ENCODE measurements around the gene C1QTNF6. TPM values are rescaled to one million over a fixed set of nuclear protein-coding genes. Genes with fewer than 3 reads are reported as not detected.

The C1QTNF6 gene
- total and polyA plus RNA-seq, 8 donors = 1.2 to 10.9 (median 3.0) TPM

DNA sequence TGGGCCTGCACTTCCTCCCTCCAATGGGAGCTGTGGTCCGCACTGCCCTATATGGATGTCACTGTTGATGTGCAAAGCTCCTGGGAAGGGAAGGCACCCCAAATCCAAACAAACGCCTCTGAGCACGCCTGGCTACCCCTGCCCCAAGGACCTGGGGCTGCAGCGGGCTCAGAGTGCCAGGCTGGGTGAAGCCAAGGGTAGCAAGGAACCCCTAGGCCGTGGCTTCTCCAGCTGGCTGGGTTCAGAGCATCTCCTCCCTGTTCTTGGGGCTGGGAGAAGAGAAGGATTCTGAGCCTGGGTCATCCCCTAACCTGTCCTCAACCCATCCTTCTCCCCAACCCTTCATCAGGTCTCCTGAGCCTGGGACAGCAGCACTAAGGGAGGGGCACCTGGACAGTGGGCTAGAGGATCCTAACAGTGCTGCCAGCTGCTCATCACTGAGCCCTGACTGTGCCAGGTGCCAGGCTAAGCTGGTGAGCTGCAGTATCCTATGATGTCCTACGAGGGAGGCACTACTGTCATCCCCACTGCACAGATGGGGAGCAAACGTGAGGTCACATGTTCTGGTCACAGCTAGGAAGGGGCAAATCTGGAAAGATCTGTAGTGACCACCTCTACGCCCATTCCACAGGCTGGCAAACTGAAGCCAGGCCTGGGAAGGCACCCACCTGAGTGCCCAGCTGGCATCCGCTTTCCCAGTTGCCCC is 21.2 kb upstream of the C1QTNF6 start:
- Histone ChIP-seq H3K4me3 (no peak overlapping the region), H3K9me3 (no peaks in the 10 kb centered on the region), H3K27ac (no peak overlapping the region), H3K36me3 (no peaks in the 10 kb centered on the region), H3K27me3 (no peaks in the 10 kb centered on the region), H3K4me1 (no peaks in the 10 kb centered on the region)
- TF ChIP-seq, protein P1, sequence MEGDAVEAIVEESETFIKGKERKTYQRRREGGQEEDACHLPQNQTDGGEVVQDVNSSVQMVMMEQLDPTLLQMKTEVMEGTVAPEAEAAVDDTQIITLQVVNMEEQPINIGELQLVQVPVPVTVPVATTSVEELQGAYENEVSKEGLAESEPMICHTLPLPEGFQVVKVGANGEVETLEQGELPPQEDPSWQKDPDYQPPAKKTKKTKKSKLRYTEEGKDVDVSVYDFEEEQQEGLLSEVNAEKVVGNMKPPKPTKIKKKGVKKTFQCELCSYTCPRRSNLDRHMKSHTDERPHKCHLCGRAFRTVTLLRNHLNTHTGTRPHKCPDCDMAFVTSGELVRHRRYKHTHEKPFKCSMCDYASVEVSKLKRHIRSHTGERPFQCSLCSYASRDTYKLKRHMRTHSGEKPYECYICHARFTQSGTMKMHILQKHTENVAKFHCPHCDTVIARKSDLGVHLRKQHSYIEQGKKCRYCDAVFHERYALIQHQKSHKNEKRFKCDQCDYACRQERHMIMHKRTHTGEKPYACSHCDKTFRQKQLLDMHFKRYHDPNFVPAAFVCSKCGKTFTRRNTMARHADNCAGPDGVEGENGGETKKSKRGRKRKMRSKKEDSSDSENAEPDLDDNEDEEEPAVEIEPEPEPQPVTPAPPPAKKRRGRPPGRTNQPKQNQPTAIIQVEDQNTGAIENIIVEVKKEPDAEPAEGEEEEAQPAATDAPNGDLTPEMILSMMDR (IDR thresholded peaks at IDR 0.05) = no peak
- no peak for FAIRE-seq
- ATAC-seq = no peak
- 67 to 84% methylated on average over 9 of the region's 9 CpGs for WGBS, 2 donors
- DNase-seq = no peak
- intact Hi-C loops (cut with DNase I) = loop anchor here in 2 of 3 donors (10.0 kb wide), 1 partner anchor 134 kb away; no protein-coding TSS in a partner anchor

DNA sequence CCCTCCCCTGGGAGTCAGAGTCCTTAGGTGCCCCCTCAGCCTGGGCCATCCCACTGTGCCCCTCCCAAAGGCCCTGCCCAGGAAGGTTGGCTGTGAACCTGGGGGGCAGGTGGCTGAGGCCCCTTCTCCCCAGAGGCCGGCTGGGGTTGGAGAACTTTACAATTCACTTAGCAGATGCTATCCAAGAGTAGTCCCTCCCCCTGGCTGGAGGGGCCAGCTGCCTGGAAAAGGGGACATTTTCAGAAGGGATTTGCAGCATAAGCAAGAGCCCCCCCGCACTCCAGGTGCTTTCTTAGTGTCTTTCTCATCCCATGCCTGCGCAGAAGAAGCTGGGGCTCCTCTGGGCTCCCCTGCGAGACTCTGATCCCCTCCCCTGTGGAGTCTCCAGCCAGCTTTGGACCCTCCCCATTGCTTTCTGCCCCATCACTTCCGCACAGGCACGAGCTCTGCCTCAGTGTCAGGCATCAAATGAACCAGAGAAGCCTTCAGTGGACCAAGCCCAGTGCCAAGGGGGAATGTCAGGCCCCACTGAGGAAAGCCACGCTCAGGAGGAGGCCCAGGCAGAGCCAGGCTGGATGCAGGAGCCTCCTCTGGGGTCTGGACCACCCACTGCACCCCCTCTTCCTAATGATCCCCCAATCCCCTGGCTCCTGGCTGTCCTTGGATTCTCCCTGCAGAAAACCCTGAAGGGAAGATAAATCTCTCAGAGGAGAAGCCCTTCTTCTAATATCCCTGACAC is 20.5 kb upstream of the C1QTNF6 start:
- ATAC-seq (no peak), DNase-seq (no peak), FAIRE-seq (no peak)
- Histone ChIP-seq H3K36me3 (no peaks in the 10 kb centered on the region), H3K9me3 (no peaks in the 10 kb centered on the region), H3K27ac (no peak overlapping the region), H3K27me3 (no peaks in the 10 kb centered on the region), H3K4me1 (no peaks in the 10 kb centered on the region), H3K4me3 (no peak overlapping the region)
- 75 to 82% methylated on average over 6 to 7 of the region's 7 CpGs for WGBS, 2 donors
- TF ChIP-seq, protein P1 (IDR thresholded peaks at IDR 0.05) = no peak
- intact Hi-C loops (cut with DNase I) = loop anchor here in 2 of 3 donors (10.0 kb wide), 1 partner anchor 134 kb away; no protein-coding TSS in a partner anchor

DNA sequence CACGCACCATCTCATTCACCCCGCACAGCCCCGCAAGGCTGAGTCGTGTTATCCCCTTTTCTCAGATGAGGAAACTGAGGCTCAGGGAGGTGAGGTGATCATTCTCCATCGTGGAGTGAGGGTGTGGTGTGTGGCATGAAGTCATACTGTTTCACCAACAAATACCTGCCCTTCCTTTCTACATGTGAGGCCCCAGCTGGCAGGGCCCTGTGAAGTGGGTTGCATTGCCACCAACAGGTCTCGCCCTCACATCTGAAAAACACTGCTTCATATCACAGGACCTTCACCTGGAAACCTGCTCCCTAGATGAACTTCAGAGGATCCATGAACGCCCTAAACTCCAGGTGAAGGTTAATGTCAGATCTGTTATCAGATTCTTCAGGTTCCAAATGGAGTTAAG is 19.9 kb upstream of the C1QTNF6 start:
- Histone ChIP-seq H3K27me3 (no peaks in the 10 kb centered on the region), H3K4me1 (no peaks in the 10 kb centered on the region), H3K27ac (no peak overlapping the region), H3K36me3 (no peaks in the 10 kb centered on the region), H3K4me3 (no peak overlapping the region), H3K9me3 (no peaks in the 10 kb centered on the region)
- TF ChIP-seq, protein P1 (IDR thresholded peaks at IDR 0.05) = no peak
- ATAC-seq (no peak), FAIRE-seq (no peak), DNase-seq (no peak)
- whole genome bisulfite sequencing, 2 donors = 78 to 80% methylated on average over 7 of the region's 7 CpGs
- intact Hi-C loops (cut with DNase I) = loop anchor here in 2 of 3 donors (10.0 kb wide), 1 partner anchor 133 kb away; no protein-coding TSS in a partner anchor

DNA sequence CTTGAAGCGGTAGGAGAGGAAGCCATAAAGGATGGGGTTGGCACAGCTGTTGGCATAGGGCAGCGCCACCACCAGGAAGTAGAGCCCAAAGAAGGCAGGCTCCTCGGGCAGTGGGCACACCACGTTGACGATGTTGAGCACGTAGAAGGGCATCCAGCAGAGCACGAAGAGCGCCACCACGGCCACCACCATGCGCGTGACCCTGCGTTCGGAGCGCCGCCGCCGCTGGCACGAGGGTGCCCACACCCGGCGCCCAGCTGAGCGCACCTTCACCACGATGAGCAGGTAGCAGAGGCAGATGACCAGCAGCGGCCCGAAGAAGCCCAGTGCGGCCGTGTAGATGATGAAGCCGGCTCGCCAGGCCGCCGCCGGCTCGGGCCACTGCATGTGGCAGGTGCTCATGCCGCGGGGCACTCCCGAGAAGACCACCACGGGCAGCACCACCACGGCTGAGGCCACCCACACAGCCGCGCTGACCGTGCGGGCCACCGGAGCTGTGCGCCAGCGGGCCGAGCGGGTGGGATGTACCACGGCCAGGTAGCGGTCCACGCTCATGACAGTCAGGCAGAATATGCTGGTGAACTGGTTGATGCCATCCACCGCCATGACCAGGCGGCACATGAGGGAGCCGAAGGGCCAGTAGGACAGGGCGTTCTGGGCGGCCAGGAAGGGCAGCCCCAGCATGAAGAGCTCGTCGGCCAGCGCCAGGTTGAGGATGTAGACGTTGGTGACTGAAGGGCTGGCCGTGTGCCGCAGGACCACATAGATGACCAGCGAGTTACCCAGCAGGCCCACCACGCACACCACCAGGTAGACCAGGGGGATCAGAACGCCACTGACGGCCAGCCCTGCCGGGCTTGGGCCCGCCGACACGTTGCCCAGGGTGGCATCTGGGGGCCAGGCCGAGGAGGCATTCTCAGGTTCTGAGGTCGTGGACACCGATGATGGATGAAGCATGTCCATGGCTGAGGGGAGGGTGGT is 19.1 kb upstream of the C1QTNF6 start:
- TF ChIP-seq, protein P1 (IDR thresholded peaks at IDR 0.05) = no peak
- DNase-seq = no peak
- no peaks in the 10 kb centered on the region for H3K36me3 ChIP-seq
- FAIRE-seq = no peak
- 85 to 86% methylated on average over 67 to 71 of the region's 71 CpGs for WGBS, 2 donors
- intact Hi-C loops (cut with DNase I) = loop anchor here in 2 of 3 donors (10.0 kb wide), 1 partner anchor 132 kb away; no protein-coding TSS in a partner anchor
- H3K27ac ChIP-seq = no peak overlapping the region
- ATAC-seq = no peak
- H3K27me3 ChIP-seq = no peaks in the 10 kb centered on the region
- no peaks in the 10 kb centered on the region for H3K4me1 ChIP-seq
- no peak overlapping the region for H3K4me3 ChIP-seq
- H3K9me3 ChIP-seq = no peaks in the 10 kb centered on the region

All from pancreas (tissue), 10 donors.